K562 (cell line): Measurements from ENCODE around the gene FMNL1. TPM values are rescaled to one million over a fixed set of nuclear protein-coding genes. Genes with fewer than 3 reads are reported as not detected.
A peak's percentile ranks its signal among the peaks of the same experiment; 100 is the strongest.

ENCODE experiments used
- ATAC-seq: fragments of 200-7000 bp; cut with Tn5 transposase; 3 replicates; pipeline ENCODE4 v1.9.1; 2020; ENCODE audit warnings: moderate library complexity
- BruUV-seq: library from RNA; stranded (reverse); fragments of 400-500 nt; replicated peaks from 2 replicates; lab custom pipeline; 2021; lab: Mats Ljungman, UMichigan
- CTCF ChIA-PET: fragments of 300-600 bp; formaldehyde crosslinking; extraction: SDS; loops from one replicate; lab custom pipeline; 2021; ENCODE audit warnings: low intra/inter-chr PET ratio; lab: Yijun Ruan, JAX
- POLR2A ChIA-PET: fragments of 300-600, 350-650 bp; sonication (Branson Sonifier 250); formaldehyde crosslinking; extraction: SDS; loops from one replicate; lab custom pipeline; 2021; ENCODE audit warnings: antibody characterized with exemption, inconsistent platforms; lab: Yijun Ruan, JAX
- DNase-seq, 4 experiments: peaks; one replicate each; pipeline versions ENCODE4 v3.0.0 to v3.0.0-alpha.2; 2011 to 2018; ENCODE audit warnings: low spot score in 3 of 4, mixed read lengths in 3 of 4; ENCODE audit errors: extremely low read depth in 1 of 4
- FAIRE-seq: peaks from 2 replicates; lab custom pipeline; 2011; peaks lifted over from hg19 to GRCh38; lab: Jason Lieb, UNC
- H2AFZ ChIP-seq: 2 replicates; pipeline ENCODE4 v1.6.0; 2011; ENCODE audit warnings: low read depth, low read length, control low read depth, inconsistent platforms
- H3K27ac ChIP-seq: fragments of 200-600 bp; 3 replicates; pipeline ENCODE4 v1.8.0; 2011; ENCODE audit warnings: low read depth, mild to moderate bottlenecking, control low read depth, inconsistent platforms, low read length, moderate library complexity, mixed read lengths; ENCODE audit errors: extremely low read depth
- H3K27me3 ChIP-seq, 2 experiments: fragments of 300-600 bp in 1 of 2; 2 replicates in 1 of 2; 3 replicates in 1 of 2; pipeline versions ENCODE4 v1.6.0 to v1.8.0; 2011; ENCODE audit warnings: inconsistent platforms in 2 of 2, low read length in 2 of 2, mild to moderate bottlenecking in 1 of 2, mixed read lengths in 1 of 2, moderate library complexity in 1 of 2; ENCODE audit not compliant: control insufficient read depth in 2 of 2, insufficient read depth in 2 of 2
- H3K36me3 ChIP-seq: fragments of 300-600 bp; 3 replicates; pipeline ENCODE4 v1.8.0; 2011; ENCODE audit warnings: mild to moderate bottlenecking, low read length, inconsistent platforms; ENCODE audit not compliant: control insufficient read depth, insufficient read depth
- H3K4me1 ChIP-seq, 2 experiments: fragments of 200-600 bp in 1 of 2; replicated peaks in 1 of 2; 2 replicates in 1 of 2; 3 replicates in 1 of 2; pipeline versions ENCODE4 v1.5.1 to v1.8.0; 2011; ENCODE audit warnings: inconsistent platforms in 2 of 2, low read length in 2 of 2, mild to moderate bottlenecking in 1 of 2, mixed read lengths in 1 of 2, moderate library complexity in 1 of 2; ENCODE audit not compliant: control insufficient read depth in 2 of 2, insufficient read depth in 2 of 2
- H3K4me2 ChIP-seq: 2 replicates; pipeline ENCODE4 v1.6.1; 2011; ENCODE audit warnings: low read length, control low read depth, inconsistent platforms, mixed read lengths; ENCODE audit not compliant: insufficient read depth
- H3K4me3 ChIP-seq: fragments of 200-600 bp; sonication (generic), shearing (Covaris generic); 2 replicates; pipeline ENCODE4 v1.5.1; 2016; ENCODE audit warnings: control low read depth, inconsistent platforms
- H3K79me2 ChIP-seq: fragments of 200-600 bp; 3 replicates; pipeline ENCODE4 v1.8.0; 2011; ENCODE audit warnings: low read length, inconsistent platforms; ENCODE audit not compliant: control insufficient read depth, insufficient read depth
- H3K9ac ChIP-seq, 2 experiments: 2 replicates each; pipeline versions ENCODE4 v1.6.0 to v1.6.1; 2011; ENCODE audit warnings: low read depth in 2 of 2, low read length in 2 of 2, control low read depth in 1 of 2, inconsistent platforms in 1 of 2, mild to moderate bottlenecking in 1 of 2, mixed read lengths in 1 of 2; ENCODE audit not compliant: insufficient read depth in 1 of 2
- H3K9me1 ChIP-seq: one replicate; pipeline ENCODE4 v1.6.0; 2011; ENCODE audit warnings: inconsistent platforms, mild to moderate bottlenecking, low read length, moderate library complexity; ENCODE audit not compliant: control insufficient read depth, insufficient read depth
- H3K9me3 ChIP-seq: replicated peaks from 2 replicates; pipeline ENCODE4 v1.5.1; 2011; ENCODE audit warnings: low read depth, low read length, inconsistent platforms; ENCODE audit not compliant: control insufficient read depth, insufficient read depth
- H4K20me1 ChIP-seq: replicated peaks from 2 replicates; pipeline ENCODE4 v1.6.1; 2011; ENCODE audit warnings: low read length, inconsistent platforms, mixed read lengths; ENCODE audit not compliant: control insufficient read depth, insufficient read depth
- RFX1 ChIP-seq: fragments of 450-650 bp; IDR thresholded peaks from 2 replicates; pipeline ENCODE4 v1.6.1; 2016; ENCODE audit warnings: mild to moderate bottlenecking, moderate library complexity
- ZC3H11A ChIP-seq: IDR thresholded peaks from 2 replicates; pipeline ENCODE4 v1.6.1; 2012; ENCODE audit warnings: low read depth, low read length, improper control_type of control experiment
- ZNF253 ChIP-seq: fragments of 250-450 bp; sonication (Bioruptor Pico); conservative IDR thresholded peaks from 2 replicates; pipeline ENCODE4 v1.6.1; 2021; ENCODE audit warnings: mild to moderate bottlenecking
- WGBS: fragments of 100-300 bp; shearing (Covaris generic); methylation state at CpG from one replicate; pipeline ENCODE4 v1.1.6; 2016; ENCODE audit warnings: low coverage, mixed read lengths; ENCODE audit not compliant: insufficient coverage; ENCODE audit errors: missing lambda C conversion rate; 5-methylcytosine and 5-hydroxymethylcytosine counted together
- in situ Hi-C: fragments of 300-500 bp; cut with MboI; formaldehyde crosslinking; loops from 4 replicates; pipeline ENCODE4 v1.15.0; 2018; ENCODE audit warnings: inconsistent platforms, mixed read lengths
- intact Hi-C: fragments of 100-400 bp; cut with micrococcal nuclease; formaldehyde crosslinking; loops from 2 replicates; pipeline ENCODE4 v1.14.2; 2022
- polyA plus RNA-seq, 8 experiments: library from polyadenylated mRNA; depleted of rRNA in 4 of 8; stranded (reverse) in 5 of 8; unstranded in 3 of 8; fragments of >200 nt; fragmentation: Nextera tagmentation in 2 of 8; fragmentation: Illumina TruSeq in 1 of 8; extraction: Ambion mirVana in 2 of 8; extraction: Trizol in 1 of 8; gene quantifications; 2 replicates each; pipeline versions ENCODE4 v1.2.1 to v1.2.3, GENCODE V29; 2011 to 2014; ENCODE audit warnings: inconsistent platforms in 1 of 8, missing spikeins in 1 of 8
- total RNA-seq, 7 experiments: library from RNA; depleted of rRNA in 6 of 7; stranded (reverse); fragments of >200 nt in 6 of 7; fragmentation: Illumina TruSeq in 2 of 7; extraction: Trizol in 2 of 7; gene quantifications; 2 replicates each; pipeline versions ENCODE4 v1.2.1 to v1.2.3, GENCODE V29; 2011 to 2021; ENCODE audit warnings: low replicate concordance in 1 of 7
- TF ChIP-seq, protein P1 (sequence below): sonication (generic); formaldehyde crosslinking; IDR thresholded peaks from 2 replicates; pipeline ENCODE4 v1.8.1; 2022; ENCODE audit warnings: missing genetic modification reagents

FMNL1 gene
- total and polyA plus RNA-seq, 9 of the 15 experiments (the other 6 are each of a cell fraction or from before 2014, with no cell fraction given) = 0.70 to 36.6 (median 7.7) TPM

DNA sequence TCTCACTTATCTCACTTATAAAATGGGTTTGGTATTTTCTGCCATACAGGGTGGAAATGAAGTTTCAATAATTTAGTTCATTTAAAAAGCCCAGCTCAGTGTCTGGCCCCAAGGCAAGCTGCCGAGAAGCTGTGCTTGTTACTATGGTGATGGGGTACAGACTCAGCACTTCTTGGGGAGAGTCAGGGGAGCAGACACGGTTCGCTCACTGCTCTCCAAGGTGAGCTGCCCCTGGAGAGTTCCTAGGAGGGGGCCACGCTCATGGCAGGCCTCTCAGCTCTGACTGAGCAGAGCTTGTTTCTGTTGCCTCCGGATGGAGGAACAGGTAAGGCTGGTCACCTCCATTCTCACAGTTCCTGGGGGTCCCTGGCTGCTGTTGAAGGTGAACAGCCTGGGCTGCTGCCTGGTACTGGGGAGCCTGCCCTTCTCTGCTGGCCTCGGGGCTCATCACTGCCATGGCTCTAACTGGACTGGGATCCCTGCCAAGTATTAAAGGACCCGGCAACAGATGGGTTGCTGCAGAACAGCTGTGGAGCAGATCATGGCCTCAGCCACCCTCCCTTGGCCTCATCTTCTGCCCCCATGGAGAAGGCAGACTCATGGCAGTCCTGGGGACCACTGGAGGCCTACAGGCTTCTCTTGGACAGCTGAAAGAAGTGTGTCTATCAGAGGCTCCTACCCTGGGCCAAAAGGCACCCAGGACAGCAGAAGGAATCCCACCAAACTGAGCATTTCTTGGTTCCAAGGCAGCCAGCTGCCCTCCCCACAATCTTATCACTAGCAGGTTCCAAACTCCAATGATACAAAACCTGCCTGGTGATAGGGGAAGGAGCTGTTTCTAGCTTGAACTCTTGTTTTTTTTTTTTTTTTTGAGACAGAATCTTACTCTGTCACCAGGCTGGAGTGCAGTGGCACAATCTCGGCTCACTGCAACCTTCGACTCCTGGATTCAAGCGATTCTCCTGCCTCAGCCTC is 66.1 kb downstream of the FMNL1 start:
- no peak for TF ChIP-seq ZNF253 (CRISPR knock-in tag)
- TF ChIP-seq, protein P1, sequence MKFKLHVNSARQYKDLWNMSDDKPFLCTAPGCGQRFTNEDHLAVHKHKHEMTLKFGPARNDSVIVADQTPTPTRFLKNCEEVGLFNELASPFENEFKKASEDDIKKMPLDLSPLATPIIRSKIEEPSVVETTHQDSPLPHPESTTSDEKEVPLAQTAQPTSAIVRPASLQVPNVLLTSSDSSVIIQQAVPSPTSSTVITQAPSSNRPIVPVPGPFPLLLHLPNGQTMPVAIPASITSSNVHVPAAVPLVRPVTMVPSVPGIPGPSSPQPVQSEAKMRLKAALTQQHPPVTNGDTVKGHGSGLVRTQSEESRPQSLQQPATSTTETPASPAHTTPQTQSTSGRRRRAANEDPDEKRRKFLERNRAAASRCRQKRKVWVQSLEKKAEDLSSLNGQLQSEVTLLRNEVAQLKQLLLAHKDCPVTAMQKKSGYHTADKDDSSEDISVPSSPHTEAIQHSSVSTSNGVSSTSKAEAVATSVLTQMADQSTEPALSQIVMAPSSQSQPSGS = no peak
- TF ChIP-seq ZC3H11A = no peak
- TF ChIP-seq RFX1 = peak; percentile 41
- POLR2A ChIA-PET = interaction anchor here (0.6 to 2.7 kb wide), 8 partner anchors 8 to 553 kb away, joined by 3 to 13 read pairs (median 4); no protein-coding TSS in a partner anchor
- H3K27ac ChIP-seq = no peak overlapping the region

More for the DNA sequence above, 66.1 kb downstream of the FMNL1 start:
- Histone ChIP-seq H3K79me2 (peaks cover under 1% of the 10 kb centered on the region; the same call in 1 of the 3 replicates), H3K27me3 (no peaks in the 10 kb centered on the region), H3K4me1 (peaks cover 0 to 7% of the 10 kb centered on the region in 2 experiments; a peak in 1 of 5 replicates), H3K36me3 (peaks cover 77% of the 10 kb centered on the region; the same call in 2 of the 3 replicates), H3K9ac (peak overlapping the region in 1 of 2 experiments; percentile 33; a peak in 1 of 4 replicates), H3K9me1 (no peaks in the 10 kb centered on the region), H3K4me2 (no peak overlapping the region), H4K20me1 (peaks cover 10% of the 10 kb centered on the region), H3K4me3 (no peak overlapping the region), H3K9me3 (no peaks in the 10 kb centered on the region), H2AFZ (no peak overlapping the region)
- intact Hi-C loops (no loop called here), in situ Hi-C loops (no loop called here)
- CTCF ChIA-PET = no interaction called here
- DNase-seq (peak in 2 of 4 experiments; percentile 30 to 37), FAIRE-seq (no peak), ATAC-seq (no peak)
- WGBS = 78% methylated on average over 9 of the region's 10 CpGs
- BruUV-seq = no TSS peak
